Measurements from ENCODE around the gene MCIDAS.

- TF ChIP-seq CTCF (IDR thresholded peaks at IDR 0.05; ENCODE audit: insufficient read depth, low read length, poor library complexity, severe bottlenecking): no peak
- no peak for TF ChIP-seq EZH2phosphoT487 (conservative IDR thresholded peaks at IDR 0.05; ENCODE audit: low read length)
Observed at GRCh38 chr5:55175781-55176175, 51.3 kb downstream of the MCIDAS start.

All from SU-DHL-6 (cell line).